ENCODE results near the gene CCDC88A. TPM values are rescaled to one million over a fixed set of nuclear protein-coding genes. Genes with fewer than 3 reads are reported as not detected.

Gene CCDC88A
- total RNA-seq, 1 experiment from 2014 or later = 27.2 TPM

GRCh38 chr2:55242617-55243016 lies 177.0 kb downstream of the CCDC88A start:
- ChIA-PET POLR2A (no interaction called here), CTCF (no interaction called here)
- H3K36me3 ChIP-seq (ENCODE audit: control insufficient read depth in 1 of 2, insufficient read depth in 2 of 2, low read length in 2 of 2) = peaks cover 28 to 29% of the 10 kb centered on the region in 2 experiments

More at GRCh38 chr2:55242617-55243016, 177.0 kb downstream of the CCDC88A start:
- ATAC-seq (no peak), DNase-seq (ENCODE audit: low read depth, low spot score) (no peak)
- intact Hi-C loops (cut with micrococcal nuclease) = no loop called here
- Histone ChIP-seq H3K4me1 (ENCODE audit: control insufficient read depth in 1 of 2, insufficient read depth in 2 of 2, low read length in 2 of 2) (no peaks in the 10 kb centered on the region), H3K9me2 (ENCODE audit: insufficient read depth) (no peaks in the 10 kb centered on the region), H3K9ac (ENCODE audit: low read length) (no peak overlapping the region), H3K79me2 (ENCODE audit: insufficient read depth, low read length) (no peaks in the 10 kb centered on the region), H4K20me1 (ENCODE audit: insufficient read depth) (0 out of 2 replicates have a peak, but pooled peaks cover 3% of the 10 kb centered on the region), H3K27me3 (ENCODE audit: insufficient read depth, low read length) (no peaks in the 10 kb centered on the region), H3K9me3 (ENCODE audit: control insufficient read depth in 1 of 2, insufficient read depth in 1 of 2, low read depth in 1 of 2, low read length in 2 of 2) (no peaks in the 10 kb centered on the region), H3K27ac (ENCODE audit: low read depth, low read length) (no peak overlapping the region), H3K4me2 (ENCODE audit: low read length) (no peak overlapping the region), H2AFZ (ENCODE audit: low read depth, low read length, poor library complexity, severe bottlenecking) (no peak overlapping the region), H3K4me3 (replicated peaks in 1 of 2; ENCODE audit: low read depth in 1 of 2, low read length in 2 of 2) (no peak overlapping the region)
- RAD21 ChIA-PET (ENCODE audit: low non-redundant PET in 1 of 2, low total read pairs in 2 of 2, uncharacterized antibody in 2 of 2, unreplicated experiment in 2 of 2) = no interaction called here
- TF ChIP-seq RAD21 (IDR thresholded peaks at IDR 0.05; ENCODE audit: low read depth) (no peak), YY1 (IDR thresholded peaks at IDR 0.05; ENCODE audit: extremely low read depth, insufficient replicate concordance, low read depth, low read length) (no peak), REST (IDR thresholded peaks at IDR 0.05; ENCODE audit: low read depth) (no peak), ZBTB33 (IDR thresholded peaks at IDR 0.05; ENCODE audit: extremely low read depth, insufficient replicate concordance, low read length) (no peak), MAX (IDR thresholded peaks at IDR 0.05) (no peak), ZNF274 (IDR thresholded peaks at IDR 0.05; ENCODE audit: low read depth, low read length) (no peak), TCF7L2 (IDR thresholded peaks at IDR 0.05; ENCODE audit: borderline replicate concordance, extremely low read depth, insufficient read depth, insufficient read length) (no peak), JUND (IDR thresholded peaks at IDR 0.05) (no peak), CTCF (IDR thresholded peaks at IDR 0.05 in 2 of 3, conservative IDR thresholded peaks at IDR 0.05 in 1 of 3; ENCODE audit: borderline replicate concordance in 1 of 3, insufficient read depth in 1 of 3, low read depth in 2 of 3, low read length in 2 of 3) (no peak), ZFX (IDR thresholded peaks at IDR 0.05) (no peak), CBX3 (IDR thresholded peaks at IDR 0.05; ENCODE audit: low read depth) (no peak), ATF3 (IDR thresholded peaks at IDR 0.05) (no peak), SRF (IDR thresholded peaks at IDR 0.05; ENCODE audit: low read depth) (no peak), FOSL1 (IDR thresholded peaks at IDR 0.05; ENCODE audit: low read depth) (no peak)
- no TSS peak for BruUV-seq (replicated peaks)

All from HCT116 (cell line).